HepG2 (cell line): ENCODE results near the gene ACTN3. TPM values are rescaled to one million over a fixed set of nuclear protein-coding genes. Genes with fewer than 3 reads are reported as not detected.
A peak's percentile ranks its signal among the peaks of the same experiment; 100 is the strongest.

Experiments
- CHD2 ChIP-seq: IDR thresholded peaks from 2 replicates; pipeline ENCODE4 v1.6.1; 2011; ENCODE audit warnings: low read depth, low read length, improper control_type of control experiment
- ELK4 ChIP-seq: sonication (generic); formaldehyde crosslinking; IDR thresholded peaks from 2 replicates; pipeline ENCODE4 v1.9.0; 2021; ENCODE audit warnings: missing genetic modification reagents, borderline replicate concordance
- GMEB2 ChIP-seq: IDR thresholded peaks from 2 replicates; pipeline ENCODE4 v1.6.1; 2016; ENCODE audit warnings: missing biosample characterization, missing genetic modification reagents, low read depth
- HNRNPUL1 ChIP-seq: fragments of 200-400 bp; formaldehyde crosslinking; IDR thresholded peaks from 2 replicates; pipeline ENCODE4 v1.6.1; 2017; ENCODE audit warnings: low read depth, mild to moderate bottlenecking, low read length, moderate library complexity
- KAT7 ChIP-seq: IDR thresholded peaks from 2 replicates; pipeline ENCODE4 v1.6.1; 2018; ENCODE audit warnings: borderline replicate concordance, missing compliant biosample characterization
- KDM6A ChIP-seq: IDR thresholded peaks from 2 replicates; pipeline ENCODE4 v1.6.1; 2016; ENCODE audit warnings: low read depth
- KLF6 ChIP-seq: IDR thresholded peaks from 2 replicates; pipeline ENCODE4 v1.8.0; 2016; ENCODE audit warnings: missing biosample characterization, missing genetic modification reagents
- MAFF ChIP-seq: IDR thresholded peaks from 2 replicates; pipeline ENCODE4 v1.6.1; 2011; ENCODE audit warnings: low read depth, low read length, improper control_type of control experiment
- MTA1 ChIP-seq: sonication (generic); formaldehyde crosslinking; IDR thresholded peaks from 2 replicates; pipeline ENCODE4 v1.4.0; 2020; ENCODE audit warnings: missing genetic modification reagents, mild to moderate bottlenecking, borderline replicate concordance
- NR0B2 ChIP-seq: sonication (generic); formaldehyde crosslinking; IDR thresholded peaks from 2 replicates; pipeline ENCODE4 v1.4.0; 2020; ENCODE audit warnings: mild to moderate bottlenecking, missing genetic modification reagents
- RFX5 ChIP-seq: IDR thresholded peaks from 2 replicates; pipeline ENCODE4 v1.6.1; 2011; ENCODE audit warnings: low read depth, low read length, improper control_type of control experiment
- SIN3A ChIP-seq: IDR thresholded peaks from 2 replicates; pipeline ENCODE4 v1.6.1; 2011; ENCODE audit warnings: low read depth, mild to moderate bottlenecking, control low read depth, low read length, borderline replicate concordance
- SUZ12 ChIP-seq: fragments of 150-350 bp; IDR thresholded peaks from 2 replicates; pipeline ENCODE4 v1.6.1; 2014; ENCODE audit warnings: low read depth, low read length
- ZBTB25 ChIP-seq: IDR thresholded peaks from 2 replicates; pipeline ENCODE4 v1.6.1; 2018; ENCODE audit warnings: missing genetic modification reagents
- ZMYM3 ChIP-seq: sonication (generic); formaldehyde crosslinking; IDR thresholded peaks from 2 replicates; pipeline ENCODE4 v1.5.1; 2020; ENCODE audit warnings: mild to moderate bottlenecking, missing genetic modification reagents
- ZNF362 ChIP-seq: sonication (generic); formaldehyde crosslinking; IDR thresholded peaks from 2 replicates; pipeline ENCODE4 v1.4.0; 2020; ENCODE audit warnings: missing genetic modification reagents, mild to moderate bottlenecking, borderline replicate concordance
- ZNF414 ChIP-seq: sonication (generic); formaldehyde crosslinking; IDR thresholded peaks from 2 replicates; pipeline ENCODE4 v1.5.0; 2020; ENCODE audit warnings: missing genetic modification reagents
- ZNF484 ChIP-seq: sonication (generic); formaldehyde crosslinking; IDR thresholded peaks from 2 replicates; pipeline ENCODE4 v1.5.1; 2020; ENCODE audit warnings: mild to moderate bottlenecking, low read depth, missing genetic modification reagents, borderline replicate concordance
- ZNF713 ChIP-seq: sonication (generic); formaldehyde crosslinking; IDR thresholded peaks from 2 replicates; pipeline ENCODE4 v1.4.0; 2020; ENCODE audit warnings: mild to moderate bottlenecking, missing genetic modification reagents
- polyA plus RNA-seq, 8 experiments: library from polyadenylated mRNA; depleted of rRNA in 3 of 8; stranded (reverse) in 7 of 8; unstranded in 1 of 8; fragments of >200 nt; fragmentation: Illumina TruSeq in 4 of 8; extraction: Trizol in 4 of 8; gene quantifications; 2 replicates each; pipeline versions ENCODE4 v1.2.1 to v1.2.3, GENCODE V29; 2011 to 2016; ENCODE audit warnings: low read depth in 4 of 8, missing spikeins in 1 of 8, mixed read lengths in 1 of 8; ENCODE audit not compliant: insufficient read depth in 1 of 8
- total RNA-seq, 5 experiments: library from RNA; depleted of rRNA; stranded (reverse); fragments of >200 nt; fragmentation: Illumina TruSeq; extraction: Trizol; gene quantifications; 2 replicates each; pipeline ENCODE4 v1.2.3, GENCODE V29; 2016; ENCODE audit warnings: low read depth in 1 of 5

Gene ACTN3
- total and polyA plus RNA-seq, 2 of the 13 experiments (the other 11 are each of a cell fraction or from before 2014, with no cell fraction given): 0.04 to 0.09 TPM

GRCh38 chr11:66592457-66593302 is 46.0 kb downstream of the ACTN3 start, which contains the start of the genes CCDC87 and CCS (continued):
- TF ChIP-seq ELK4 (CRISPR knock-in tag) (no peak), NR0B2 (CRISPR knock-in tag) (peak; percentile 45; the same call in 1 of the 2 replicates), MTA1 (CRISPR knock-in tag) (no peak), MAFF (no peak), ZNF484 (no peak), HNRNPUL1 (no peak), ZMYM3 (CRISPR knock-in tag) (no peak; the same call in 1 of the 2 replicates), ZNF414 (peak; percentile 45; the same call in 1 of the 2 replicates), SUZ12 (no peak), KDM6A (CRISPR knock-in tag) (0 out of 2 replicates have a peak, but pooled peaks have one; percentile 19), SIN3A (peak; percentile 80; the same call in 1 of the 2 replicates), ZNF362 (CRISPR knock-in tag) (peak; percentile 42; the same call in 1 of the 2 replicates), ZBTB25 (CRISPR knock-in tag) (peak; percentile 65; the same call in 1 of the 2 replicates), KLF6 (CRISPR knock-in tag) (no peak; the same call in 1 of the 2 replicates), ZNF713 (CRISPR knock-in tag) (no peak), CHD2 (no peak), KAT7 (0 out of 2 replicates have a peak, but pooled peaks have one; percentile 69), RFX5 (no peak), GMEB2 (CRISPR knock-in tag) (peak; percentile 35; the same call in 1 of the 2 replicates)
